HepG2 (cell line): Measurements from ENCODE around the gene MAP10. TPM values are rescaled to one million over a fixed set of nuclear protein-coding genes. Genes with fewer than 3 reads are reported as not detected.

Experiments
- ATAC-seq: fragments of 200-7000 bp; cut with Tn5 transposase; 3 replicates; pipeline ENCODE4 v1.9.1; 2020; ENCODE audit warnings: mild to moderate bottlenecking, moderate library complexity
- BruUV-seq: library from RNA; stranded (reverse); fragments of 400-500 nt; replicated peaks from 2 replicates; lab custom pipeline; 2021; lab: Mats Ljungman, UMichigan
- CTCF ChIA-PET: fragments of 300-600 bp; formaldehyde crosslinking; extraction: SDS; loops from one replicate; lab custom pipeline; 2021; ENCODE audit warnings: low total read pairs, inconsistent platforms, low intra/inter-chr PET ratio; lab: Yijun Ruan, JAX
- POLR2A ChIA-PET: fragments of 350-600 bp; sonication (Branson Sonifier 250); formaldehyde crosslinking; loops from one replicate; lab custom pipeline; 2020; ENCODE audit warnings: antibody characterized with exemption, inconsistent platforms; lab: Yijun Ruan, JAX
- DNase-seq: peaks from one replicate; pipeline ENCODE4 v3.0.0-alpha.2; 2015; ENCODE audit warnings: low spot score
- FAIRE-seq: peaks from 3 replicates; lab custom pipeline; 2011; peaks lifted over from hg19 to GRCh38; lab: Jason Lieb, UNC
- H2AFZ ChIP-seq: one replicate; pipeline ENCODE4 v1.6.1; 2011; ENCODE audit warnings: low read length, inconsistent platforms
- H3K27ac ChIP-seq: fragments of 300-600 bp; 3 replicates; pipeline ENCODE4 v1.8.0; 2011; ENCODE audit warnings: mixed run types, mild to moderate bottlenecking, mixed read lengths, low read length, inconsistent platforms; ENCODE audit not compliant: insufficient read depth; ENCODE audit errors: extremely low read length
- H3K27me3 ChIP-seq, 2 experiments: fragments of 200-600 bp in 1 of 2; 2 replicates in 1 of 2; 3 replicates in 1 of 2; pipeline versions ENCODE4 v1.6.0 to v1.8.0; 2011; ENCODE audit warnings: low read length in 2 of 2, mild to moderate bottlenecking in 2 of 2, moderate library complexity in 2 of 2, inconsistent platforms in 1 of 2; ENCODE audit not compliant: insufficient read depth in 2 of 2, control insufficient read depth in 1 of 2
- H3K36me3 ChIP-seq, 2 experiments: fragments of 200-600 bp in 1 of 2; replicated peaks in 1 of 2; 2 replicates in 1 of 2; 3 replicates in 1 of 2; pipeline versions ENCODE4 v1.5.1 to v1.8.0; 2011; ENCODE audit warnings: low read length in 2 of 2, inconsistent platforms in 1 of 2; ENCODE audit not compliant: insufficient read depth in 2 of 2, control insufficient read depth in 1 of 2
- H3K4me1 ChIP-seq: 2 replicates; pipeline ENCODE4 v1.5.1; 2012; ENCODE audit warnings: low read length, inconsistent platforms; ENCODE audit not compliant: insufficient read depth
- H3K4me2 ChIP-seq: 2 replicates; pipeline ENCODE4 v1.6.0; 2011; ENCODE audit warnings: low read depth, low read length, inconsistent platforms
- H3K4me3 ChIP-seq, 3 experiments: fragments of 200-600 bp in 1 of 3; sonication (generic), shearing (Covaris generic) in 1 of 3; replicated peaks in 1 of 3; 2 replicates each; pipeline ENCODE4 v1.5.1; 2011 to 2016; ENCODE audit warnings: low read length in 3 of 3, inconsistent platforms in 2 of 3, low read depth in 2 of 3, mild to moderate bottlenecking in 2 of 3, control low read depth in 1 of 3, mixed read lengths in 1 of 3; ENCODE audit not compliant: insufficient read depth in 1 of 3
- H3K79me2 ChIP-seq: one replicate; pipeline ENCODE4 v1.6.1; 2011; ENCODE audit warnings: low read length, inconsistent platforms; ENCODE audit not compliant: insufficient read depth
- H3K9ac ChIP-seq: 2 replicates; pipeline ENCODE4 v1.6.0; 2011; ENCODE audit warnings: mild to moderate bottlenecking, low read depth, low read length, inconsistent platforms; ENCODE audit not compliant: insufficient read depth
- H3K9me3 ChIP-seq: 2 replicates; pipeline ENCODE4 v1.5.1; 2012; ENCODE audit warnings: mild to moderate bottlenecking, low read length
- H4K20me1 ChIP-seq: 2 replicates; pipeline ENCODE4 v1.6.0; 2011; ENCODE audit warnings: inconsistent platforms, mild to moderate bottlenecking, low read length, moderate library complexity; ENCODE audit not compliant: insufficient read depth
- ATF7 ChIP-seq, 2 experiments: fragments of 450-650 bp in 1 of 2; sonication (generic) in 1 of 2; formaldehyde crosslinking in 1 of 2; IDR thresholded peaks; 2 replicates each; pipeline versions ENCODE4 v1.4.0 to v1.6.1; 2016 to 2020; ENCODE audit warnings: antibody characterized with exemption in 1 of 2, mild to moderate bottlenecking in 1 of 2, missing genetic modification reagents in 1 of 2
- DNMT1 ChIP-seq: sonication (generic); formaldehyde crosslinking; IDR thresholded peaks from 2 replicates; pipeline ENCODE4 v1.5.1; 2020; ENCODE audit warnings: mild to moderate bottlenecking, missing genetic modification reagents
- HNRNPK ChIP-seq: fragments of 200-400 bp; formaldehyde crosslinking; IDR thresholded peaks from 2 replicates; pipeline ENCODE4 v1.6.1; 2018; ENCODE audit warnings: low read length, low read depth, moderate library complexity, mild to moderate bottlenecking; ENCODE audit not compliant: poor library complexity, severe bottlenecking
- KAT7 ChIP-seq: IDR thresholded peaks from 2 replicates; pipeline ENCODE4 v1.6.1; 2018; ENCODE audit warnings: borderline replicate concordance, missing compliant biosample characterization
- KLF12 ChIP-seq: sonication (generic); formaldehyde crosslinking; IDR thresholded peaks from 2 replicates; pipeline ENCODE4 v1.4.0; 2020; ENCODE audit warnings: missing genetic modification reagents, borderline replicate concordance
- SAFB2 ChIP-seq: sonication (generic); formaldehyde crosslinking; IDR thresholded peaks from 2 replicates; pipeline ENCODE4 v1.5.1; 2020; ENCODE audit warnings: missing genetic modification reagents, low read depth, mild to moderate bottlenecking, borderline replicate concordance
- TP53 ChIP-seq: sonication (generic); formaldehyde crosslinking; conservative IDR thresholded peaks from 2 replicates; pipeline ENCODE4 v1.4.0; 2020; ENCODE audit warnings: missing genetic modification reagents
- YY1 ChIP-seq: IDR thresholded peaks from 2 replicates; pipeline ENCODE4 v1.6.1; 2011; ENCODE audit warnings: low read length, low read depth, moderate library complexity, mild to moderate bottlenecking; ENCODE audit not compliant: insufficient read depth, insufficient replicate concordance
- ZBTB1 ChIP-seq: sonication (generic); formaldehyde crosslinking; IDR thresholded peaks from 2 replicates; pipeline ENCODE4 v1.4.0; 2020; ENCODE audit warnings: missing genetic modification reagents, borderline replicate concordance
- ZC3H13 ChIP-seq: sonication (generic); formaldehyde crosslinking; IDR thresholded peaks from 2 replicates; pipeline ENCODE4 v1.8.1; 2023; ENCODE audit warnings: mild to moderate bottlenecking, missing genetic modification reagents, moderate library complexity
- ZFP1 ChIP-seq: IDR thresholded peaks from 2 replicates; pipeline ENCODE4 v1.6.1; 2016
- ZFP36L1 ChIP-seq: sonication (generic); formaldehyde crosslinking; IDR thresholded peaks from 2 replicates; pipeline ENCODE4 v1.8.0; 2022; ENCODE audit warnings: mild to moderate bottlenecking, missing genetic modification reagents, moderate library complexity
- ZNF644 ChIP-seq: IDR thresholded peaks from 2 replicates; pipeline ENCODE4 v1.6.1; 2016; ENCODE audit warnings: low read depth
- WGBS: methylation state at CpG from one replicate; pipeline ENCODE4 v1.1.6; 2017; ENCODE audit warnings: low lambda C conversion rate; 5-methylcytosine and 5-hydroxymethylcytosine counted together
- in situ Hi-C: cut with HindIII; loops from 2 replicates; pipeline ENCODE4 v1.10.0; 2017; ENCODE audit warnings: low pct_unique_long_range_greater_than_20kb; ENCODE audit not compliant: extremely low pct_ligation_motif_present
- intact Hi-C: fragments of 100-400 bp; cut with micrococcal nuclease; formaldehyde crosslinking; loops from one replicate; pipeline ENCODE4 v1.10.0; 2022; ENCODE audit not compliant: unreplicated experiment
- polyA plus RNA-seq, 8 experiments: library from polyadenylated mRNA; depleted of rRNA in 3 of 8; stranded (reverse) in 7 of 8; unstranded in 1 of 8; fragments of >200 nt; fragmentation: Illumina TruSeq in 4 of 8; extraction: Trizol in 4 of 8; gene quantifications; 2 replicates each; pipeline versions ENCODE4 v1.2.1 to v1.2.3, GENCODE V29; 2011 to 2016; ENCODE audit warnings: low read depth in 4 of 8, missing spikeins in 1 of 8, mixed read lengths in 1 of 8; ENCODE audit not compliant: insufficient read depth in 1 of 8
- total RNA-seq, 5 experiments: library from RNA; depleted of rRNA; stranded (reverse); fragments of >200 nt; fragmentation: Illumina TruSeq; extraction: Trizol; gene quantifications; 2 replicates each; pipeline ENCODE4 v1.2.3, GENCODE V29; 2016; ENCODE audit warnings: low read depth in 1 of 5
- TF ChIP-seq, protein P1 (sequence below): sonication (generic); formaldehyde crosslinking; conservative IDR thresholded peaks from 2 replicates; pipeline ENCODE4 v1.4.0; 2020; ENCODE audit warnings: missing genetic modification reagents

Gene MAP10
- total and polyA plus RNA-seq, 2 of the 13 experiments (the other 11 are each of a cell fraction or from before 2014, with no cell fraction given), result not detected

DNA sequence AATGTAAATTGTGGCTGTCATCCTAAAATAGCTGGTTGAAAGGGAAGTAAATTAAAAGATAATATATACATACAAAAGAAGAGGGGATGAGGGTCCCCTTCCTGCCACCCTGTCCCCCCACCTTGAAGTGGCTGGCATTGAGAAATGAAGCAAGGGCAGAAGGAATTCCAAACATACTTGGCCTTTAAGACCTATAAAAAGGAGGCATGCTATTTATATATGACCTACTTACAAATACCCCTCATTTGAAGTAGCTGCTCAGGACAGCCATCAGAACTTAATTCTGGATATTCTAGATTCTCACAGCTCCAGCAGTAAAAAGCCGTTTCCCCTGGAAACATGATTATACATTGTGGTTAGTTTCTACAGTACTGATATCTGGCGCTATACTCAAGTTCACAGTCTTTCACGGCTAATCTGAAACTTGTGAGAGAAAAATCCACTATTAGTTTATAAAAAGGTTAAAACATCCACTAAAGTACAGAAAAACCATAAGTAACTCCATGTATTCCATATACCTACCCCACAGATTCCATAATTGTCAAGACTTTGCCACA lies 9.6 kb upstream of the MAP10 start:
- Histone ChIP-seq H3K4me3 (no peak overlapping the region), H3K36me3 (no peaks in the 10 kb centered on the region), H3K9me3 (no peaks in the 10 kb centered on the region), H4K20me1 (no peaks in the 10 kb centered on the region), H3K4me1 (no peaks in the 10 kb centered on the region), H3K27ac (no peak overlapping the region), H2AFZ (no peak overlapping the region), H3K79me2 (no peaks in the 10 kb centered on the region), H3K27me3 (no peaks in the 10 kb centered on the region; a peak in 1 of 5 replicates), H3K4me2 (no peak overlapping the region), H3K9ac (no peak overlapping the region)
- no peak for ATAC-seq
- in situ Hi-C loops (no loop called here), intact Hi-C loops (no loop called here)
- ChIA-PET POLR2A (no interaction called here), CTCF (no interaction called here)
- no peak for DNase-seq
- TF ChIP-seq HNRNPK, result no peak
- FAIRE-seq, result no peak
- WGBS, result 16% methylated on average over 3 of the region's 3 CpGs
- BruUV-seq, result no TSS peak

DNA sequence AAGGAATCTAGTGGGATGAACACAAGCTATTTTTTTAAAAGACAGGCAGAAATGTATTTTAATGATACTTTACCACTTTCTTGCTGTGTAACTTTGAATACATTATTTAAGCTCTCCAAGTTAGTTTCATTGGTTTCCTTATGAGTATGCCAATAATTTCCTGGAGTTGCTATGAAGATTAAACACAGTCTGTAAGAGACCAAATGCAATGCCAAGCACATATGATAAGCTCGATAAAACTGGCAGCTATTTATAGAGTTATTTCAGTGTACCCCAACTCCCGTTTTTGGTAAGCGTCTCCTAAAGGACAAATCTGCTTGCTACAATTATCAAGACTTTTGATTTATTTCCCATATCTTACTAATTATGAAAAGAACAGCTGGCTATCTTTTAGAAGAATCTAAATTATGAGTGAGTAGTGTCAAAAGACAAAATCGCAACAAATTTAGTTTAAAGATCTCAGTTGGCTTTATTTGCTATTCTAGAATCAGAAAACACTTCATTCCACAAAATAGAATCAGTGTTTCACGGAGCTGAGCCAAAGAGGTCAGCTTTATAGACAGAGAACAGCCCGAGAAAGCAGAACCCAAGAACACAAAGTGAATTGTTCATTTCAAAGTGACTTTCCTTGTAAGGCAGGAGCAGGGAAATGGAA lies 7.2 kb upstream of the MAP10 start:
- Histone ChIP-seq H4K20me1 (no peaks in the 10 kb centered on the region), H3K4me1 (no peaks in the 10 kb centered on the region), H3K9me3 (no peaks in the 10 kb centered on the region), H2AFZ (no peak overlapping the region), H3K4me3 (no peak overlapping the region), H3K4me2 (no peak overlapping the region), H3K79me2 (no peaks in the 10 kb centered on the region), H3K36me3 (no peaks in the 10 kb centered on the region), H3K27ac (no peak overlapping the region), H3K27me3 (no peaks in the 10 kb centered on the region; a peak in 2 of 5 replicates), H3K9ac (no peak overlapping the region)
- in situ Hi-C loops, result no loop called here
- no peak for ATAC-seq
- DNase-seq, result no peak
- no peak for TF ChIP-seq ZC3H13 (CRISPR knock-in tag)
- TF ChIP-seq DNMT1, result no peak
- no peak for TF ChIP-seq ZBTB1 (CRISPR knock-in tag)
- TF ChIP-seq, protein P1, sequence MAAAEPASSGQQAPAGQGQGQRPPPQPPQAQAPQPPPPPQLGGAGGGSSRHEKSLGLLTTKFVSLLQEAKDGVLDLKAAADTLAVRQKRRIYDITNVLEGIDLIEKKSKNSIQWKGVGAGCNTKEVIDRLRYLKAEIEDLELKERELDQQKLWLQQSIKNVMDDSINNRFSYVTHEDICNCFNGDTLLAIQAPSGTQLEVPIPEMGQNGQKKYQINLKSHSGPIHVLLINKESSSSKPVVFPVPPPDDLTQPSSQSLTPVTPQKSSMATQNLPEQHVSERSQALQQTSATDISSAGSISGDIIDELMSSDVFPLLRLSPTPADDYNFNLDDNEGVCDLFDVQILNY (CRISPR knock-in tag), result no peak
- no peak for TF ChIP-seq ZFP36L1 (CRISPR knock-in tag)
- no peak for TF ChIP-seq ATF7 (IDR thresholded peaks at IDR 0.05)
- no peak for TF ChIP-seq ATF7 (CRISPR knock-in tag; IDR thresholded peaks at IDR 0.05)
- no peak for TF ChIP-seq ZNF644
- no peak for TF ChIP-seq YY1
- TF ChIP-seq ZFP1 (CRISPR knock-in tag), result no peak
- no peak for TF ChIP-seq TP53 (CRISPR knock-in tag)
- TF ChIP-seq KLF12 (CRISPR knock-in tag), result no peak
- TF ChIP-seq SAFB2 (CRISPR knock-in tag), result no peak
- TF ChIP-seq KAT7, result no peak
- 0% methylated on average over 6 of the region's 6 CpGs for WGBS
- POLR2A ChIA-PET, result no interaction called here
- no TSS peak for BruUV-seq
- CTCF ChIA-PET, result no interaction called here
- intact Hi-C loops, result no loop called here
- FAIRE-seq, result no peak
